RWPE1 (cell line): Measurements from ENCODE around the gene AMT.
A peak's percentile ranks its signal among the peaks of the same experiment; 100 is the strongest.
"Not testable (repeated sequence)": the region's sequence is repeated elsewhere in the genome, so short reads cannot be mapped to it uniquely, and the experiment has no call there.

Source experiments
- CTCF ChIA-PET: fragments of 350-600 bp; sonication (Branson Sonifier 250); formaldehyde crosslinking; extraction: SDS; loops from one replicate; lab custom pipeline; 2021; lab: Yijun Ruan, JAX
- POLR2A ChIA-PET: fragments of 400-600 bp; formaldehyde crosslinking; extraction: SDS; loops from one replicate; lab custom pipeline; 2020; ENCODE audit warnings: antibody characterized with exemption; ENCODE audit not compliant: low non-redundant PET; lab: Yijun Ruan, JAX
- DNase-seq: peaks from one replicate; pipeline ENCODE4 v3.0.0; 2012; ENCODE audit warnings: low spot score
- H3K27ac ChIP-seq: fragments of 450-650 bp; 2 replicates; pipeline ENCODE4 v1.5.1; 2017
- CTCF ChIP-seq: fragments of 450-650 bp; conservative IDR thresholded peaks from 2 replicates; pipeline ENCODE4 v1.5.1; 2017; ENCODE audit warnings: low read depth, mild to moderate bottlenecking

The AMT gene

DNA sequence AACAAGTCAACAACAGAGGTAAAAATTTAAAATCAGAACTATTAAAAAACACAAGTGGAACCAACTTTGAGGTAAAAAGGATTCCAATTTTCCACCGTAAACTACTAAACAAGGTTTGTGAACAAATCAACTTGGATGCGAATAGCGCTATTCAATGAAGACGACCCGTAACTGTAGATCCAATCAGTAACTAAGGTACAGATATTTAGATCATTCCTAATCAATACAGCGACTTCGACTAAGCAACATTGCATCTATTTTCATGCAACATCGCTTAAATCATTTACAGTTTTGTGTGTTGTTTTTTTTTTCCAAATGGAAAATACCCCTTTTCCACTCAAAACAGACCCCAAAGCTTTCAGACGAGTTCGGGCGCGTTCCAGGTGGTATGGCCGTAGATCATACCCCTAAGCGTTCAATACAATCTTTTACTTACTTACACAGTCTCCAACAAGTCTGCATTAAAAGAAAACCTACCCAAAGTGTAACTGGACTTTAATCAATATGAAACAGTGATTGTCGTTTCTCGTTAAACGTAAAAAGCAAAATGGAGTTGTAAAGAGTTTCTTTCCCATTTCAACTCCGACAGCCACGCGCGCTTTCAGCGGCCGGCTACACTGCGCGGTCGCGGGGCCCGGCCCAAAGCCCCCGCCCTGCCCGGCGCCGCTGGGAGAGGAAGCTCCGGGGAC is 11.3 kb downstream of the AMT start:
- DNase-seq: no peak
- POLR2A ChIA-PET: no interaction called here

GRCh38 chr3:49410066-49410845 is 12.0 kb downstream of the AMT start:
- H3K27ac ChIP-seq: no peak overlapping the region
- CTCF ChIA-PET: no interaction called here

More for the DNA sequence above, 11.3 kb downstream of the AMT start:
- CTCF ChIA-PET: interaction anchor here (0.6 kb wide), 1 partner anchor 97 kb away, joined by 3 read pairs; no protein-coding TSS in a partner anchor
- no peak for TF ChIP-seq CTCF
- peak overlapping the region; percentile 96 for H3K27ac ChIP-seq

DNA sequence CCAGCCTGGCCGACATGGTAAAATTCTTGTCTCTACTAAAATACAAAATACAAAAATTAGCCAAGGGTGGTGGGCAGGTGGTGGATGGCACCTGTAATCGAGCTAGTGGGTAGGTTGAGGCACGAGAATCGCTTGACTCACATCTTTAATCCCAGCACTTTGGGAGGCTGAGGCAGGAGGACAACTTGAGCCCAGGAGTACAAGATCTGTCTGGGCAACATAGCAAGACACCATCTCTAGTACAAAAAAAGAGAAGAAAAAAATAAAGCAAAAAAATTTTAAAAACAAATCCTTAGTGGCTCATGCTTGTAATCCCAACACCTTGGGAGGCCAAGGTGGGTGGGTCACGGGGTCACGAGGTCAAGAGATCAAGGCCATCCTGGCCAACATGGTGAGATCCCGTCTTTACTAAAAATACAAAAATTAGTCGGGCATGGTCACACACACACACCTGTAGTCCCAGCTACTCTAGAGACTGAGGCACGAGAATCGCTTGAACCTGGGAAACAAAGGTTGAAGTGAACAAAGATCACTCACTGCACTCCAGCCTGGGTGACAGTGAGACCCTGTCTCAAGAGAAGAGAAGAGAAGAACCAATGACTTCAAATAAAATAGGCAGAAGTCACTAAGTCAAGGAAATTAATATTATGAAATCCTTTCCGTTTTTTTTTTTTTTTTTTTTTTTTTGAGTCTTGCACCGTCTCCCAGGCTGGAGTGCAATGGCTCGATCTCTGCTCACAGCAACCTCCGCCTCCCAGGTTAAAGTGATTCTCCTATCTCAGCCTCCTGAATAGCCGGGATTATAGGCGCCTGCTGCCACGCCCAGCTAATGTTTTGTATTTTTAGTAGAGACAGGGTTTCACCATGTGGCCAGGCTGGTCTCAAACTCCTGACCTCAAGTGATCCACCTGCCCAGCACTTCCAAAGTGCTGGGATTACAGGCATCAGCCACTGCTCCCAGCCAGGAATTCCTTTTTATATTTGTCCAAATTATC is 15.4 kb downstream of the AMT start:
- TF ChIP-seq CTCF: no peak
- ChIA-PET POLR2A (no interaction called here), CTCF (no interaction called here)
- peak overlapping the region; percentile 51 for H3K27ac ChIP-seq
- no peak for DNase-seq

More at GRCh38 chr3:49410066-49410845, 12.0 kb downstream of the AMT start:
- POLR2A ChIA-PET: no interaction called here
- DNase-seq: no peak
- no peak for TF ChIP-seq CTCF

DNA sequence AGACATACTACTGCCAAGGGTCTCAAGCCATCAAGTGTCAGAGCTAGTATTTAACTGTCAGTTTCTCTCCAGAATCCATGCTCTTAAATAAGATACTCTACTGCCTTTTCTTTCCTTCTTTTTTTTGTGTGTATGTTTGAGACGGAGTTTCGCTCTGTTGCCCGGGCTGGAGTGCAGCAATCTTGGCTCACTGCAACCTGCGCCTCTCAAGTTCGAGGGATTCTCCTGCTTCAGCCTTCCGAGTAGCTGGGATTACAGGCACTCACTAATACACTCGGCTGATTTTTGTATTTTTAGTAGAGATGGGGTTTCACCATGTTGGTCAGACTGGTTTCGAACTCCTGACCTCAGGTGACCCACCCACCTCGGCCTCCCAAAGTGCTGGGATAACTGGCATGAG is 16.7 kb downstream of the AMT start:
- peak overlapping the region; percentile 35; the same call in 1 of the 2 replicates for H3K27ac ChIP-seq
- DNase-seq, CTCF ChIA-PET, POLR2A ChIA-PET: not testable (repeated sequence)

GRCh38 chr3:49403891-49404290 is 18.4 kb downstream of the AMT start:
- POLR2A ChIA-PET: no interaction called here
- CTCF ChIA-PET: no interaction called here
- no peak for TF ChIP-seq CTCF
- DNase-seq: no peak
- H3K27ac ChIP-seq: no peak overlapping the region

GRCh38 chr3:49401766-49402165 is 20.5 kb downstream of the AMT start:
- no peak overlapping the region for H3K27ac ChIP-seq
- DNase-seq: no peak
- CTCF ChIA-PET: no interaction called here
- POLR2A ChIA-PET: interaction anchor here (0.6 kb wide), 1 partner anchor 43 kb away, joined by 3 read pairs; no protein-coding TSS in a partner anchor
- no peak for TF ChIP-seq CTCF
